OCI-LY7 (cell line): ENCODE measurements around the gene APOC3.

ENCODE experiments used
- EZH2phosphoT487 ChIP-seq: fragments of 200-600 bp; sonication (generic); IDR thresholded peaks from 2 replicates; pipeline ENCODE4 v1.6.1; 2018; ENCODE audit warnings: low read depth, borderline replicate concordance, mild to moderate bottlenecking, mixed run types, antibody characterized with exemption, low read length, moderate library complexity, mixed read lengths
- TF ChIP-seq, protein P1 (sequence below): fragments of 200-600 bp; sonication (generic); conservative IDR thresholded peaks from 2 replicates; pipeline ENCODE4 v1.5.1; 2014; ENCODE audit warnings: mild to moderate bottlenecking, antibody characterized with exemption, low read length, moderate library complexity, mixed read lengths

DNA sequence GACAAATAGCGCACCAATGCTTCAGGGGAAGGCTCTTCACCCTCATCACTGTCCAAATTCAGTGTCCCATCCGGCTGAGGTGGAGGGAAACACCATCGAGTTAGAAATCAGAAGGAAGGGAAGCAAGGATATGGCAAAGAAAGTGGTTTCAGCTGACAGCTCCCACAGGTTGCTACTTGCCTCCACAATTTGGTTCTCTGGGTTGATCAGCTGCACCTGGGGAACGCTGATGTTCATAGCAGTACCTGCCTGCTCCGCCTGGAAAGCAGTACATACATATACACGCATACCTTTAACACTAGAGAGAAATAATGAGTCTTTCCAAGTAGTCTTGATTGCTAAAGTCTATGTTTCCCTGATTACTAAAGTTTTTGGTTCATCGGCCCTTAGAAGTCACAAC lies 45.5 kb downstream of the APOC3 start:
- TF ChIP-seq, protein P1, sequence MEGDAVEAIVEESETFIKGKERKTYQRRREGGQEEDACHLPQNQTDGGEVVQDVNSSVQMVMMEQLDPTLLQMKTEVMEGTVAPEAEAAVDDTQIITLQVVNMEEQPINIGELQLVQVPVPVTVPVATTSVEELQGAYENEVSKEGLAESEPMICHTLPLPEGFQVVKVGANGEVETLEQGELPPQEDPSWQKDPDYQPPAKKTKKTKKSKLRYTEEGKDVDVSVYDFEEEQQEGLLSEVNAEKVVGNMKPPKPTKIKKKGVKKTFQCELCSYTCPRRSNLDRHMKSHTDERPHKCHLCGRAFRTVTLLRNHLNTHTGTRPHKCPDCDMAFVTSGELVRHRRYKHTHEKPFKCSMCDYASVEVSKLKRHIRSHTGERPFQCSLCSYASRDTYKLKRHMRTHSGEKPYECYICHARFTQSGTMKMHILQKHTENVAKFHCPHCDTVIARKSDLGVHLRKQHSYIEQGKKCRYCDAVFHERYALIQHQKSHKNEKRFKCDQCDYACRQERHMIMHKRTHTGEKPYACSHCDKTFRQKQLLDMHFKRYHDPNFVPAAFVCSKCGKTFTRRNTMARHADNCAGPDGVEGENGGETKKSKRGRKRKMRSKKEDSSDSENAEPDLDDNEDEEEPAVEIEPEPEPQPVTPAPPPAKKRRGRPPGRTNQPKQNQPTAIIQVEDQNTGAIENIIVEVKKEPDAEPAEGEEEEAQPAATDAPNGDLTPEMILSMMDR = no peak
- TF ChIP-seq EZH2phosphoT487 = no peak
